Measurements from ENCODE around the gene CIDEA.
A peak's percentile ranks its signal among the peaks of the same experiment; 100 is the strongest.

Gene CIDEA

DNA sequence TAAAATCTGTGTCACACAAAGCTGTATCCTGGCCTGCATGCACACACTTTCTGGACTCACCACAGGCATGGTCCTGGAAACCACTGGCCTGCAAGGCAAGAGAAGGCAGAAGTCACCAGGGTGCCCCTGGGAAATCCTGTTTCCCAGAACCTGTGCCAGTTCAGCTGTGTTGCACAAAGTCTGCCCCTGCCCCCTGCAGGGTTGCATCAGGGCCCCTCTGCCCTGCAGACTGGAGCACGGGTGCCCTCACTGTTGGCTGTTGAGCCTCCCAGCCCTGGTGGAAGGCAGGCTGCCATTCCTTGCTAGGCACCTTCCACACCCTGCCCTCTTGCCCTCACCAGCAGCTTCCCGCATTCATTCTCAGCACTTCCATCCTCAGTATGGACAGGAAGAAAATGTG lies 35.9 kb downstream of the CIDEA start:
- in situ Hi-C loops (cut with MboI; ENCODE audit: low pct_unique_long_range_greater_than_20kb, low sequenced_read_pairs) = no loop called here
- DNase-seq = no peak

DNA sequence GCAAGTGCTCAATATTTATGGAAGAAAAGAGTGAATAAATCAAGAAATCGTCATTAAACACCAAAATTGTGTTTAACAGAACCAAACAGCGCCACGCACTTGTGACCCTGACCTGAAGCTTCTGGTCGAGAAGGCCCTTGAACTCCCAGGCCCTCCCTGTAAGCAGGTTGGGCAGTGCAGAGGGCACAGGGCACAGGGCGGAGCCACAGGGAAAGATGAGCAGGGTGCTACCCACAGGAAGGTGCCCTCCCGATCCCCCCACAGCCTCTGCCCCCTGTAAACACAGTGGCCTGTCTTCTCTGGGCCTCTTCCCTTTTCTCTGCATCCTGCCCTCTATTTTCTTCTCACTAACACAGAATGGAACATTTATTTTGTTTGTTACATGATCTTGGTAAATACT lies 37.0 kb downstream of the CIDEA start:
- in situ Hi-C loops (cut with MboI; ENCODE audit: low pct_unique_long_range_greater_than_20kb, low sequenced_read_pairs) = no loop called here
- DNase-seq = no peak

DNA sequence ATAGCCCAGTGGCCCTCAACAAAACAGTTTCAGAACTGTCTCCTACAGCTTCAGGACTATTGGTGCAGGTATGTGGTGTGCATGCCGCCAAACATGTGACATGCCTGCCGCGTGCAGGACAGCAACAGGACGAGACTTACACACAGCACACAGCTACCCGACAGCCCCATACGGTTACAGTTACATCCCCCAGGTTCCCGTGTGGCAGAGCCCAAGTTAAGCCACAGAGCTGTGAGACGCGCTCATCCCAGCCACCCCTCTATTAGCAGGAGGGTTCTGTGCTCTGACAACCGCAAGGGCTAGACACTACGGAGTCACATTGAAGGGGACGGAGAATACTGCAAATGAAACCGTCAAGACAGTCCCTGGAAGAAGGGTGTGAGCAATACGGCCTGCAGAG lies 37.5 kb downstream of the CIDEA start:
- no peak for DNase-seq

DNA sequence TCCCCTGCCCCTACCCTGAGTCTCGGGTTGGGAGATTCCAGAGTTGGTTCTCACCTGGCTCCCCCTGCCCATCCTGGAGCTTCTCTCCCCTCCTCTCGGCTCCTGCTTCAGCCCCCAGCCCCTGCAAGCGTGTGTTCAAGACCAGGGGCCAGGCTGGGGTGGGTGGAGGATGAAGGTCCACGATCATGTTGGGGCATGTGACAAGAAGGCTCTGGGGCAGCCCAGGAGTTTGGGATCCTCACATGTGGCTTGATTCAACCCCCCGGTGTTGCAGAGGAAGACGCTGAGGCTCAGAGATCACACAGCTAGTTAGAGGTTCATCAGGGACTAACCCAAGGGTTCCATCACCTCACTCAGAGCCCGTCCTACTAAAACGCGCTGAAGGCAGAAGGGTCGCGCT lies 39.7 kb downstream of the CIDEA start:
- in situ Hi-C loops (cut with MboI; ENCODE audit: low pct_unique_long_range_greater_than_20kb, low sequenced_read_pairs) = no loop called here
- no peak for DNase-seq

More for the DNA sequence above, 37.5 kb downstream of the CIDEA start:
- in situ Hi-C loops (cut with MboI; ENCODE audit: low pct_unique_long_range_greater_than_20kb, low sequenced_read_pairs) = no loop called here

DNA sequence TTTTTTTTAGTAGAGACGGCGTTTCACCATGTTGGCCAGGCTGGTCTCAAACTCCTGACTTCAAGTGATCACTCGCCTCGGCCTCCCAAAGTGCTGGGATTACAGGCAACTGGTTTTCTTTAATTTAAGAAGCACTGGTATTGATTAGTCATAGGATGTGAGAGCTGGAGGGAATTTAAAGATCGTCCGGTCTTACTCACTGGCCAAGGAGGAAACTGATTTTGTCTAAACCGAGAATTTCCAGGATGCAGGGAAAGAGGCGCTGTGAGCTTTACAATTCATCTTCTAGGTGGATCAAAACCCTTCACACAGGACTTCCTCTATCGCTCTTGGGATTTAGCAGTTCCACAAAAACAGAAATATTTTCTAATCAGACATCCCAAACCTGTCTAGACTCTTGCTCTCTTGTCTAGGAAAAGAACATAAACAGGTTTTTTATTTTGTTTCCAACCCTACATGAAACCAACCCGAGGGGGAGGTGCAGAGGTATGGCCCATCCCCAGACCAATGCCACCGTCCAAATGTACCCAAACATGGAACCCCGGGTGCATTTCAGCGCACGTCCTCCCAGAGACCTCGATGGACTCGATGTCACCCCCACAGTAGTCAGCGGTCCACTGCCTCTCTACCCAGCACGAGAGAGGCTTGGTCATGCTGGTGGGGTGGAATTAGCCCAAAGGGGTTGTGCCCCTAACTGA lies 41.4 kb downstream of the CIDEA start:
- no peak for DNase-seq

DNA sequence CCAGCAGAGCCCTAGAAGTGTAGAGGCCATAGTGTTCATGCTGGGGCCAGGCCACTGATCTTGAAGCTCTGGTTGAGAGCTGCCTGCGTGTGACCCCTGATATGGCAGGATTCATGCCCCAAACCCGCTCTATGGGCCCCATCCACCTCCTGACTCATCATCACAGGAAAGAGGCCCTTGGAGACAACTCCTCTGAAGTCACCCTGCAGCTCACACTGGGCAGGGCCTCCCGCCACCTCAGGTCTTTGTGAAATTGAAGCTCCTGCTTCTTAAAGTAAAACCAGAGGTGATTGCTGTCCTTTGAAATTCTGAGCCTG lies 41.9 kb downstream of the CIDEA start:
- in situ Hi-C loops (cut with MboI; ENCODE audit: low pct_unique_long_range_greater_than_20kb, low sequenced_read_pairs) = no loop called here
- no peak for DNase-seq

More for the DNA sequence above, 41.4 kb downstream of the CIDEA start:
- in situ Hi-C loops (cut with MboI; ENCODE audit: low pct_unique_long_range_greater_than_20kb, low sequenced_read_pairs) = no loop called here

DNA sequence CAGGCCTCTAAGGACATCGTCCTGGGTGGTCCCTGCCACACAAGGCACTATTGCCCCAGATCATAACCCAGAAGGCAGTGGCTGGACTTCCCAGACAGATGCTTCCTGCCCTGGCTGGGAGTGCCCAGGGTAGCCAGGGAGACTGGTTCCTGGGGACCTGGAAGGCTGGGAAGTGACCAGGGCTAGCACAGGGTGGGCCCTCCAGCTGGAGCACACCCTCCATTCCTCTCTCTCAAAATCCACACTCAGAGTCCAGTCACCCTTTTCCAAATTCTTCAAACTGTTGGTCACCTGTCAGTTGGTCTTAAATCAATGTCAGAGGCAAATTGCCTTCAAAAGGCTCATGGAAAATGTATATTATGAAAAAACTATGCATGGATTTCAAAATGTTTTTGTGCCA lies 42.3 kb downstream of the CIDEA start:
- no peak for DNase-seq
- in situ Hi-C loops (cut with MboI; ENCODE audit: low pct_unique_long_range_greater_than_20kb, low sequenced_read_pairs) = no loop called here

DNA sequence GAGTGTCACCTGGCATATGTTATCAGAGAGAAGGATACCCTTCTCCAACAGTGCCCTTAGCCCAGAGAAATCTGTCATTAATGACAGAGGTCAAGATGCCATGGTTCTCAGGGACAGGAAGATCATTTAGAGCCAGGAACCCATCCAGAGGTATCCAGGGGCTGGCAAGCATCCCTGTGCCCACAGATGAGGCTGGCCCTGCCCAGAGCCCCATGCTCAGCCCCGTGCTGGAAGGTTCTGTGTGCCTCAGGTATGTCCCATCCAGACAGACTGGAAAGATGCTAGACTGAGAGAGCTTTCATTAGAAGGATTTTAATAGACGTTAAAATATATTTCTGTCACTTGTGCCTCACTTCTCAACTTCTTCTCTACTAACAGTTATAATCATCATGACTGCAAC lies 45.7 kb downstream of the CIDEA start:
- DNase-seq = no peak
- in situ Hi-C loops (cut with MboI; ENCODE audit: low pct_unique_long_range_greater_than_20kb, low sequenced_read_pairs) = no loop called here

DNA sequence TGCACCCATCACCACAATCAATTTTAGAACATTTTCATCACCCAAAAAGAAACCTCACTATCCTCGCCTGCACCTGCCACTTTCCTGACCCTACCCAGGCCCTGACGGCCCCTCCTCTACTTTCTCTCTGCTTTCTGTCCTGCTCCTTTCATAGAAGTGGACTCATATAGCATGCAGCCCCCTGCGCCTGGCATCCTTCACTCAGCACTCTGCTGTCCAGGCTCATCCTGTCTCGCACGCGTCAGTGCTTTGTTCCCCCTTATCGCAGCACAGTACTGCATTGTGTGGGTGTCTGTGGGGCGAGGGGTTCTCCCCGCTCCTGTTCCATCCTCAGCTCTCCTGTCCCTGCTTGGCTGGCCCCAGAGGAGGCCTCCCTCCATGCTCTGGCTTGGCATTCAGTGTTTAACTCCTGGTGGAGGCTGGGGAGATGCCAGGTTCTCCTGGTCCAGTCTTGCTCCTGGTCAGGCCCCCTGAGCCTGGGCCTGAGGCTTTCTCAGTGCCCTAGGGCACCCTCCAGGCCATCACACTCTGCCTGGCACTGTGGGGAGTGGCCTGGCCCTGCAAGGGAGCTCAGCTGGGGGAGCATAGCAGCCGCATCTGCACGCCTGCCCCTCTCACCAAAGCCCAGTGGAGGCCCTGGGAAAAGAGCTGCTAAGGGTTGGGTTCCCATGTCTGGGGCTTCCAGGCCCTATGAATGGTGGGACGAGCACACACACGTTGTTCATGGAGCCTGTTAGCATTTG lies 47.3 kb downstream of the CIDEA start:
- in situ Hi-C loops (cut with MboI; ENCODE audit: low pct_unique_long_range_greater_than_20kb, low sequenced_read_pairs) = no loop called here

DNA sequence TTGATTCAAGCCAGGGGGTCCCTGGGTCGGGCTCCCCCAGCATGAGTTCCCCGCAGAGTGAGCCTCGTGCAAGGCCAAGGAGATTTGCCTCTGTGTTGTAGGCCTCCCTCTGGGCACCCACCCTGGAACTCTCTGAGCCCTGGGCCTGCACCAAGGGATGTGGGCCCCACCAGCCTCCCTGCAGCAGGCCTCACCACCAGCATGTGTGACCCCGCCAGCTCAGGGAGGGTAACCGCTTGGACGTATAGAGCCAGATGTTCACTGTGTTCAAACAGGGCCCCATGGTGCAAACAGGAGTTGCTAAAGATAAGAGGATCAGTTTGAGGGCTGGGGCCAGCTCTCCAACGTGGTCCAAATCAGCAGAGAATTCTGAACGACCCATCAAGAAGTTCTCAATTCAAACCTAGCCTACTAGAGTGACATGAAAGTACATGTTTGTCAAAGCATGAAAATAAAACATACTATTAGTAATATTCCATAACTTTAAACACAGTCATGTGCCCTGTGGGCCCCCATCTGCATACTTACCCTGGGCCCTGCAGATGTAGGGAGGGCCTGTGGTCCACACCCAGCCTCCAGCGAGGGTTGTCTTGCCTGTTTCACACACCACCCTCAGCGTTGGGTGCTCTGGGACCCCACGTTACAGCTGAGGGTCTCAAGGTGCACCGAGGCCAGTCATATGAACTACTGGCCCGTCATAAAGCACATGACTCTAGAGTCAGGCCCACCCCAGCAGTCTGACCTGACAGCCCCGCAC lies 48.4 kb downstream of the CIDEA start:
- no peak for DNase-seq
- in situ Hi-C loops (cut with MboI; ENCODE audit: low pct_unique_long_range_greater_than_20kb, low sequenced_read_pairs) = no loop called here

More for the DNA sequence above, 47.3 kb downstream of the CIDEA start:
- no peak for DNase-seq

DNA sequence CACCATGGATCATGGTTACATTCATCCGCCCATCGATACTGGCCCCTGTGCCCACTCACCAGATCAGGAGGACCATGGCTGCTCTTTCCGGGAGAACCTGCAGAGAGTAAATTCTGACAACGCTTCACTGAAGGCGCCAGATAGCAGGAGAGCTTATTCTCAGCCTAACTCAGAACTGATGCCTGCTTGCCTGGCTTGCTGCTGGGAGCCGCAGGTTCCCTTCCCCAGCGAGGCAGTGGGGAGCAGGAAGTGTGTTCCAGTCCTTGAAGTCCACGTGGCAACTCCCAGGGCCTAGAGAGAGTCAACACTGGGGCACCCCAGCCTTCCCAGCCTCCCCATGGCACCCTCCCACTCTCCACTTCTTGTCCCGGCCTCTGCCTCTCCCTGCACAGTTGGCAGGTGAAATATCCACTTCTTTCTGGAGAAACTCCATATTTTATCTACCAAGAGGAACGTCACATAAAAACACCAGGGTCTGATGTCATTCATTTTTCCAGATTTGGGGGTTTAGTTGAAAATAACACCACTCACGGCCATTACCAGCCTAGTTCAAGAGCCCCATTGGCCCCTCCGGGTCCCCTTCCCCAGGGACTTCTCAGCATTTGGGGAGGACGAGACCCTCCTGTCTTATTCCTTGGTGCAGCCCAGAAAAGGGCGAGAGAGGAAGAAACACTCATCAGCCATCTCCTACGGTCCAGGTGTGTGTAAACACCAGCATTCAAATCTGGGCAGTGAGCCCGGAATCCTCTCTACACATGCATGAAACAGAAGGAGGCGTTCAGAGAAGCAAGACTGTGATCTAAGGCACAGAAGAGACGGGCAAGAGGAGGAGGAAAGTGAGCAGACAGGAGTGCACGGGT lies 50.4 kb downstream of the CIDEA start:
- DNase-seq = no peak
- in situ Hi-C loops (cut with MboI; ENCODE audit: low pct_unique_long_range_greater_than_20kb, low sequenced_read_pairs) = no loop called here

DNA sequence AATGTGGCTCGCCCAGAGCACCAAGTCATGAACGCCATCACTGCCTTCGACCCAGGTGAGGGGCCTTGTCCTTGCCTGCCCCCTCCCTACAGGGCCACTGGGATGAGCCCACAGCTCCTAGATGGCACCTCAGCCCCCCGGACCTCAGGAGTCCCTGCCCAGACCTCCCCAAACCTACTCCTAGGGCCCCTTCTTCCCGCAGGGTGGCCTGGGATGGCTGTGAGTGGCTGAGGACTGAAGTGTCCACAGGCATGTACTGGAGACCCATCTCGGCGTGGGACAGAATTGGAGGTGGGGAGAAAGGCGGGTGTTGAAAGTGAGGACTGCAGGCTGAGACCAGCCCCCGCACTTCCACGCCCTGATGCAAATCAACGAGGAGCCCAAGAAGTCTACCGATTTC lies 51.0 kb downstream of the CIDEA start:
- DNase-seq = no peak
- in situ Hi-C loops (cut with MboI; ENCODE audit: low pct_unique_long_range_greater_than_20kb, low sequenced_read_pairs) = no loop called here

DNA sequence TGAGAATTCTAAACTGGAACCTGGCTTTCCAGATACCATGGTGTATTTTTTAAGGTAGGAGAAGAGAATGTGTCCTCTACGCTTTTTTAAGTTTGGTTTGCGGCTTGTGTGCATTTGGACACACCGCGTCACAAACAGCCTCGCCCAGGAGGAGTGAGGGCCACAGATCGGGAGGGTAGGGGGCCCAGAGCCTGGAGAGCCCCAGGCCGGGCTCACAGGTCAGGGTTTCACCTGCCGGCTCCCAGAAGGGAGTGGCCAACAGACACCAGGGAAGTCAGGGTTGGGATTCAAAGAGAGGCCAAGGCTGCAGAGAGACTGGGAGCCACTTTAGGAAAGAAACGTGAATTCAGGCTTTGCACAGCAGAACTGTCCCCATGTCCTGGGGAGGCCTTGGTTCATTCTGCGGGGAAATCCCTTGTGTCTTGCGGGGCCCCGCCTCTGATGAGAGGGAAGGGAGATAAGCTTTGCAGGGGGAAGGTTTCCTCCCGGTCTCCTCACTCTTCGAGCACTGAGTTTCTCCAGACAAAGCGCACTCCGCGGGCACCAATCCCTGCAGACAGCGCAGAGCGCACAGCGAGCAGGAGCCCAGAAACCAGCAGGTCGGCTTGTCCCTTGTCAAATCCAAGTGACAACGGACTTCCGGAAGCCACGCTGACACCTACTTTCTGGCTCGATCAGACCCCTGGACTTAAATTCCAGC lies 51.9 kb downstream of the CIDEA start:
- in situ Hi-C loops (cut with MboI; ENCODE audit: low pct_unique_long_range_greater_than_20kb, low sequenced_read_pairs) = no loop called here
- no peak for DNase-seq

DNA sequence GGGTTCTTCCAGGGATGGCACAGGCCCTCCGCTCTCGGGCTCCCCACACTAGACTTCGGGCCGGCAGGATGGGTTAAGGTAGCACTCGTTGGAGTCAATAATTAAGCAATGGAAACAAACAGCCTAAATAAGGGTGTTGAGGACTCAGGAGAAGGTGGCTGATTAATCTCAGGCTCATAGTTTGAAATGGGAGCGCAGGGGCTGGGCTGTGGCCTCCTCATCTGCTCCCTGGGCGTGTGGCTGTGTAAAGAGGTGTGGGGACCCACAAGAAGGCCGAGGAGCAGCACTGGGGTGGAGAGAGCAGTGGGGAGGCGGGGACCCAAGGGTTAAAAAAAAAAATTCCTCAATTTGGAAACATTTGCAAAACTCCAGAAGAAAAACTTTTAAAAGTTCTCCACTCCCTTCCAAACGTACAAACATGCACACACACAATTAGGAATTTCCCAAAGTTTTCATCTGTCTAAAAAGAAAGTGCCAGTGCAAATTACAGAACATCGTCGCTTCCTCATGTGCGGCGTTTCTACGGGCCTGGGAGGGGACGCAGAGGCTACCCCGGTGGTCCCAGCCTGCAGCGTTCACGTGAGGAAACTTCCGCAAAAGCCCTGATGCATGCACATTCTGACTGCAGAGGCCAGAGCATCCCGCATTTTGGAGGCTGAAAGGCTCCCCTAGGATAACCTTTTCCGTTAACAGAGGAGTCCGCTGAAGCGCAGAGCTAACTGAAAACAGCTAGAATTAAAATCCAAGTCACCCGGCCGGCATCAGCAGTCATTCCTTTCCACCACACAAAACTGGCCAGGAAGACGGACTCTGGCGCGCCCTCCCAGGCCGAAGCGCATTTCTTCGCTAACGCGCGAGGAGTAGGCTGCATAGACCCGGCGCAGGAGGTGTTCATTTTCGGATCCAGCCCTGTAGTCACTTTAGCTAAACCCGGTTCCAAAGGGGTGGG lies 52.9 kb downstream of the CIDEA start:
- in situ Hi-C loops (cut with MboI; ENCODE audit: low pct_unique_long_range_greater_than_20kb, low sequenced_read_pairs) = no loop called here
- DNase-seq = no peak

DNA sequence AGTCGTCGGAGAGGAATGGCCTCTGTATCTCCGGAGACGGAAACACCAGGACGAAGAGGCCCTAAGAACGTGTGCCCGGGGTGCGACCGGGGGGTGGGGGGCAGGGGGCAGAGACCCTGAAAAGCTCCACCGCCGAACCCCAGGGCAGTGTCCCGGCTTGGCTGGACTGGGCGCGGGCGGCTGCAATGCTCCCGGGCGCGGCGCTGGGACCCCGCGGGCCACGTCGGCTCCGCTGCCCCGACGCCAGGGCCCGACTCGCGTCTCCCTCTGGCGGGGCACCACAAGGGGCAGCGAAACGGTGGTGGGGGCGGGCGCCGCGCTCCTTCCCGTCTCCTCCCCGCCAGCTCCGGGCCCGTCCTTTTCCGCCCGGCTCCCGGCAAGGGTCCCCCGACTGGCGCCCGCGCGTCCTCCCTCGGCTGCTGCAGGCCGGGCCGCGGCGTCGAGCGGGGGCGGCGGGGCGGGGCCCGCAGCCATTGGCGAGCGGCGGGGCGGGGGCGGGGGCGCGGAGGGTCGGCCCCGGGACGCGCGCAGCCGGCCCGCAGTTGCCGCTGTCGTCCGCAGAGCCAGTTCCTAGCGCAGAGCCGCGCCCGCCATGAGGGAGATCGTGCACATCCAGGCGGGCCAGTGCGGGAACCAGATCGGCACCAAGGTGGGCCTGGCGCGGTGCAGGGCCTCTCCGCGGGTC lies 53.7 kb downstream of the CIDEA start, which contains the start of gene TUBB6:
TSS of gene TUBB6 (plus strand) at position 541 of the 685 bp plus-strand sequence. CDS start at position 593, 52 bp downstream.
- DNase-seq = peak; percentile 65
- in situ Hi-C loops (cut with MboI; ENCODE audit: low pct_unique_long_range_greater_than_20kb, low sequenced_read_pairs) = no loop called here

DNA sequence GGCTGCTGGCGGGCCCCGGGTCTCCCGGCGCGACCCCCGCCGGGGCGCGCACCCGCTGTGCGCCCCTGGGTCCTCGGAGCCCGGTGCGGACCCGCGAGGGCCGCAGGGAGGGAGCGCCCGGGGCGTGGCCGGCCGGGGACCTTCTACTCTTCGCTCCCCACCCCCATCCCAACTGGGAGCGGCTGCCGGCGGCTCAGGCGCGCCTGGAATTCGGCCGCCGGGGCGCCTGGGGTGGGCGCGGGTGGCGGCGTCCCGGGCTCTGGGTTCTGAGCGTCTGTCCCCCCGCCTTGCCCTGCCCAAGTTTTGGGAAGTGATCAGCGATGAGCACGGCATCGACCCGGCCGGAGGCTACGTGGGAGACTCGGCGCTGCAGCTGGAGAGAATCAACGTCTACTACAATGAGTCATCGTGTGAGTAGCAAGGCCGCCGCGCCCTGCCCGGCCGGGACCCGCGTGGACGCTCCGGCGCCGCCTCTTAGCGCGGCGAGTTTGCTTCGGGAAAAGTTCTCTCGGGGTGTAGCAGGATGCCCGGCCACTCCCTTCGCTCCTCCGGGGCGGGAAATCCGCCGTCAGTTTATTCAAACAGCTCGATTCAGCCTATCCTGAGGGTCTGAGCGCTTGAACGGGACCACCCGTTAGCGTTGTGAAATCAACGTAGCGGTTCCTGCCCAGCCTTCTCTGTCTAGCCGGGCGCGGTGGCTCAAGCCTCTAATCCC lies 54.4 kb downstream of the CIDEA start:
- in situ Hi-C loops (cut with MboI; ENCODE audit: low pct_unique_long_range_greater_than_20kb, low sequenced_read_pairs) = no loop called here
- DNase-seq = peak; percentile 74

Measured in KBM-7 (cell line).